Hematopoietic multipotent progenitor cell treated with erythropoietin and hydrocortisone succinate and interleukin-3 and kit ligand, for 8 days (in vitro differentiated cells): ENCODE results near the gene TMEM164.
A peak's percentile ranks its signal among the peaks of the same experiment; 100 is the strongest.

ENCODE experiments used
- DNase-seq: peaks from one replicate; pipeline ENCODE4 v3.0.0-alpha.2; 2015

Gene TMEM164

DNA sequence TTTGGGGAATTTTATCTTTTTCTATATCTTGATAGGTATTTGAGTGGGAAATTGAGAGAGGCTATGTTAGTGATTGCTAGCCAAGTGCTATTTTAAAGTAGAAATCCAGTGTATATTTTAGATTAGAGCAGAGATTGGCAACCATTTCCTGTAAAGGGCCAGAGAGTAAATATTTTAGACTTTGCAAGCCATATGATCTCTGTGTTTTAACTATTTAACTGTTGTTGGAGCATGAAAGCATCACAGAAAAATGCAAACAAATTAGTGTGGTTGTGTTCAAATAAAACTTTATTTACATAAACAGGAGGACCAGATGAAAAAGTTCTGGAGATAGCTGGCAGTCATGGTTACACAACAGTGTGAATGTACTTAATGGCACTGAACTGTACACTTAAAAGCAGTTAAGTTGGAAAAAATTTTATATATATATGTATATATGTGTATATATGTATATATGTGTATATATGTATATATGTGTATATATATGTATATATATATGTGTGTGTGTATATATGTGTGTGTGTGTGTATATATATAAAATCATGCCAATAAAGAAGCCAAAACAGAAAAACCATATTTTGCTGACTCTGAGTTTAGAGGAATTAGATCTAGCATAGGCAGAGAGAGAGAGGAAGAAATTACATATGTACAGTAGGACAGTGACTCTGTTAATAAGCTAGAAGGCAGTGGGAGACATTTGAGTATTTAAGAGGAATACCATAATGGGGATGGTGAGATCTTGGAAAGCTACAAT lies 83.4 kb downstream of the TMEM164 start:
- no peak for DNase-seq

DNA sequence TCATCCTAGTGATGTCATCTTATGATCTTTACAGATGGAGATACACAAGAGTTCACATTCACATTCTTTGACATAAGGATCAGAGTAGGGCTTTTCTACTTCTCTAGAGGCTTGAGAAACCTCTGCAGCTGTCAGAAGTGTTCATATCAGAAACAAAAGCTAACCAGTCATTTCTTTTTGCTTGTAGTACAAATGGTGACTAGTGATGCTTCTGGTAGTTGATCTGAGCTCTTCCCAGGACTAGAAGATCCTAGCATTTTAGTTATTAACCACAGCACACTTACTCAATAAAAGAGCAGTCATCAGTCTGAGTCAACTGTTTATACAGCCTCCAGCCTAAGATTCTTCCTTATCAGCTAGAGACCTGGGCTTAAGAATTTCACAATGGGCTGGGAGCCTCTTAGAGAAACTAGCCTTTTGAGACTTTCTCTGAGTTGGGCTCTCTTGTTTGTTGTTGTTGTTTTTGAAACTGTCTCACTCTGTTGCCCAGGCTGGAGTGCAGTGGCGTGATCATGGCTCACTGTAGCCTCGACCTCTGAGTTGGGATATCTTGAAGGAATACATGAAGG lies 84.1 kb downstream of the TMEM164 start:
- peak; percentile 54 for DNase-seq

DNA sequence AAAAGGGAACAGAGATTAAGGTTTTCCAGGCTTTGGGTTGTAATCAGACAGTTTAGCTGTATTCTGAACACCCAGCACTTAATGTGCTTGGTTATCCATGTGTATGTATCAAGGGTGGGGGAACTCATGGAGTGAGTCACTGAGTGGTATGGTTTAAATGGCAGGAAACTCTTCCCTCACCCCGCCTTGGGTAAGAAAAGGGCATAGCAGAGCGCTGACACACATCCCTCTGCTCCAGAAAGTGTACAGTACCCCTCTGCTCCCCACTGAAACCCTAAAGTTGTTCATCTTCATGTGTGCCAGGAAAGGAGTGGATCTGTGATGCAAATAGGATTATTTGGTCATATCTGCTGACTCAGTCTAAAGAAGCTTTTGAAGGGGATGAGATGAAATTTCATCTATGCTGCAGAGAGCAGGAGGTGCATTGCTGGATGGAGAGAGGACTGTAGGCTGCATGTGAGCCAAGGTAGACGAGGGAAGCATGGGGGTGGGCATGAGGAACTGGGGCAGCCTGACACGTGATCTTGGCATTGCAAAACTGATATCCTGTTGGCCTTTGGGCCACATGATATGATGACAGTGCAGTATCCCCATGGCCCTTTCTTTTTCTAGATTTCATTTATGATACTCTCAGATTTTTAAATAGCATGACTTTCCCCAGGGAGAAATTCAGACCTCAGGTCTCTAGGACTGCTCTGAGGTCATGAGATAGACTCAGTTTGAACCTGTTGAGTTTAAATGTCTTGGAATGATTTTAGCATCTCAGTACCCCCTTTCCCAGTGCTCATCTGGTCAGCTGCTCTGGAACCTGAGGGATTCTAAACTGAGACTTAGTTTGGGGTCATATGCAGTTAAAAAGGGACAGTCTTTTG lies 84.8 kb downstream of the TMEM164 start:
- DNase-seq, result peak; percentile 19

DNA sequence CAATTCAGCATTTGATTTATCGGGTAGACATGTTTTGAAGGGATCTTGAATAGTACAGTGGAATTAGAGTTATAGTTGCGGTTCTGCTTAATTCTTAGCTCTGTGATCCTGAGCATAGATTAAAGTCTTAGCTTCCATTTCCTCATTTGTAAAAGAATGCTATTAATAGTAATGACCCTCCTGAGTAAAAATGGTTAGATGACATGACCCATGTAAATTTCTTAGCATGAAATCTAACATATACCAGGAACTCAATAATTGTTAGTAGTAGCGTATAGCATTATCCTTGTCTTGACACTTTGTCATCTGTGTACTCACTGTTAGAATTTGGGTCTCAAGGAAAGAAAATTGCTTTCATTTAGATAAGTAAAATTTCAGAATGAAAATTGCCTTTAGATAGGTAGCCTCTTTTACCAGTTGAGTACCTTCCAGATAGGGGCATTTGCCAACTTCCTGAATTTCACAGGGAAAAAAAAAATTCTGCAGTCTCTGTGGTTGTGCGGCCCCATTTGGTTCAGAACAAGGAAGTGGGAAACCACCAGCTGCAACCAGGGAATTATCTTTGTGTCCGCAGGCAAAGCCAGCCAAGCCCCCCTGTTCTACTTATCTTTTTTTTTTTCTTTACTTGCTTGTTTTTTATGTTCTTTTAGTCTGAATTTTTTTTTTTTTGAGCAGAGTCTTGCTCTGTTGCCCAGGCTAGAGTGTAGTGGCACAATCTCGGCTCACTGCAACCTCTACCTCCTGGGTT lies 86.9 kb downstream of the TMEM164 start:
- peak; percentile 61 for DNase-seq

DNA sequence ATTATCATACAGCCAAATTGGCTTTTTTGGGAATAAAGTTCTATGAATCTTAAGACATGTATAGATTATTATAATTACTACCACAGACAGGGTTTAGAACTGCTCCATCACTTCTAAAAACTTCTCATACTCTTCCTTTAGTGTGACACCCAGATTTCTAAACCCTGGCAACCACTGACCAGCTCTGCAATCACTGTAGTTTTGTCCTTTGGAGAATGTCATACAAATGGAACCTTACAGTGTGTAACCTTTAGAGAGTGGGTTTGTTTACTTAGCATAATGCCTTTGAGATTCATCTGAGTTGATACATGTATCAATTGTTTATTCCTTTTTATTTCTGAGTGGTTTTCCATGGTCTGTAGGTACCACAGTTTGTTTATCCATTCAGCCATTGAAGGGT lies 95.0 kb downstream of the TMEM164 start:
- DNase-seq, result no peak

DNA sequence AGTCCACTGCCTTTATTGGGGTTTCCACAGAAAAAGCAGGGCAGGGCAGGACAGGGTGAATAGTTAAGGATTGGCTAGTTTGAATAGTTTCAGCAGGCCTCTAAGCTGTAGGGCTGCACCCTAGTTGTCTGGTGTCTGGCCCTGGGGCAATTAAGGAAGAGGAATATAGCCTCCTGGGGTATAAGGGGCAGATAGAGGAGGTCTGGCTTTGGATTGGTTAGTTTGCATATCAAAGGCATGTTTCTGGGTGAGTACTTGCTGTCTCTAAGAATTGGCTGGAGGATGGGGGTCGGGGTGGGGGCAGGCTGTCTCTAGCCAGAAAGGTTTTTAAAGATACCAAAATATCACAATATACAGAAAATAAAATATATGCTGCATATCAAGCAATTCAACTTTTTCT lies 100.4 kb downstream of the TMEM164 start:
- DNase-seq, result no peak

DNA sequence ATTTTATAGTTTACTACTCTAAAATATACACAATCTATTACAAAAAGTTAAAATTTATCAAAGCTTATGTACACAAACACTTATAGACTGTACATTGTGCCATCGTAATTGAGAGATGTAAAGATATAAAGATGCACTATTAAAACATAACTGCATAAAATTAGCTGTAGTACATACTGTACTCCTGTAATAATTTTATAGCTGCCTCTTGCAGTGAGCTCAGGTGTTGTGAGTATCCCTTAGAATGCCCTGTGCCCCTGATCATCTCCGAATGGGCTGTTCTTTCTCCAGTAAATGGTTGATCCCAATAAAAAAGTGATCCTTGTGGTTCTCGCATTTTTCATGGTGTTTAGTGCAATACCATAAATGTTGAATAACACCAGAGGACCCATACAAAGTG lies 101.2 kb downstream of the TMEM164 start:
- DNase-seq, result no peak

DNA sequence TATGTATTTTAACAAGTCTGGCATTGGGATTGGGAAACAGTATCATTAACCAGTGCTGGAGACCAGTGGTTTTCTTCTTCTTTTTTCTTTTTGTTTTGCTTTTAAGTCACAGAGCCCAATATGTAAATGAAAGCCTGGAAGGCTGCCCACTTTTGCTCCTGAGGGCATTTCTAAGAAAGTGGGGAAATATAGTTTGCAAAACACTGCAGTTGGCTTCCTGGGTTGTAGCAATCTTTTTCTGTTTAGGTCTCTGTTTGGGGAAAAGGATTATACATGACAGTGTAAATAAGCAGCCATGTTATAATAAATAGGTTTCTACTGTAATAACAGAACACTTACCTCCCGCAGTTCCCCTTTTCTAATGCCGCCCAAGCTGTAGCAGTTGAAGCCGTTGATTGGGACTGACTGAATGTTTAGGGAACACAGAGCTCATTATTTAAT lies 105.5 kb downstream of the TMEM164 start:
- DNase-seq, result peak; percentile 26

DNA sequence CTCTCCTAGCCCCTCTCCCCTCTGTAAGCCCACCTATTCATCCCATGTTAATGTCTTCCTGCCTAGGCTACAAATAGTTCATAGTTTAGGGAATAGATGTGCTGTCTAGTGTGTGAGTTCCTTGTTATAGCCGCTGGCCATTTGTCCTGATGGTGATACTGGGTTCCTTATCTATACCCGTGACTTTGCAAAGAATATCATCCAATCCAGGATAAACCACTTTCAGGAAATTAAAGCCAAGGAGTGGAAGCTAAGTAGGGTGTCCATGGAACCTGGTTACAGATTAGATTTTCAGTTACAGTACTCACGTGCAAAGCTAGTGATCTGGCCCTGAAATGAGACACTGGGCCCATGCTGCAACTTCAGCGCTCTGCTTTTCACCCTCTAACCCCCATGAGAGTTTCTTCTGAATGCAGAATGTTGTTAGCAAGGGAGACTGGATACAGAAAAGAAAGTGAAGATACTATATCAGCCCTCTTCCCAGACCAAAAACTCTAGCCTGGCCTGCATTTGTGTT lies 111.4 kb downstream of the TMEM164 start:
- DNase-seq, result peak; percentile 12

DNA sequence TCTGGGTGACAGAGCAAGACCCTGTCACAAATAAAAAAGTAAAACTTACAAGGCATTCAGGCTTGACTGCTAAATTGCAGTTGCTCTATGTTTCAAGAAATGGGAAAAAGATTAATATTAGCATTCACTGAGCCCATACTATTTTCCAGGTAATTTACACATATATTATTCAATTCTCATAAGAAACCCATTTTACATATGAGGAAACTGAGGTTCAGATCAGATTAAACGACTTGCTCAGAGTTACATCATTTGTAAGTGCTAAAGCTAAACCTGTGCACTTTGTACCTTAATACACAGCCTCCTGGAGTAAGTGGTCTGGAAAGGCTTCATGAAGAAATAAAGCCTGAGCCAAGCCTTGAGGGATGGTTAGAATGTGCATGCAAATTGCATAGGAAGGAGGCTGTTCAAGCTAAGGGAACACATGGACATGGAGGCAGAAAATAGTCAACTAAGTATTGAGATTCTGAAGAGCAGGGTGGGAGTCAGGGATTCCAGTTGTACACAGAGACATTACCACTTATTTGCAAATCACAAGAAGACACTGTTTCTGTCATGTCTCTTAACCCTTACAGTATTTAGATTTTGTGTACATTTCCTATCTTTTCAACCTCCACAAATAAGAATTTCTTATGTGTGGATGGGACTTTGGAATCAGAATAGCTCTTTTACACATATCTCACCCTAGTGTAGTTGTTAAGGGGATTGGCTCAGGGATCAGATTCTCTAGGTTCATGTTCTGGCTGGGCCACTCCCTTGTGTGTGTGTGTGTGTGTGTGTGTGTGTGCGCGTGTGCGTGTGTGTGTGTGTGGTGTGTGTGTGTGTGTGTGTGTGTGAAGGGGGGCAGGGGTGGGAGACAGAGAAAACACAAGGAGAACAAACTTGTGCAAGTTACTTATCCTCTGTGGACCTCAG lies 113.4 kb downstream of the TMEM164 start:
- no peak for DNase-seq

DNA sequence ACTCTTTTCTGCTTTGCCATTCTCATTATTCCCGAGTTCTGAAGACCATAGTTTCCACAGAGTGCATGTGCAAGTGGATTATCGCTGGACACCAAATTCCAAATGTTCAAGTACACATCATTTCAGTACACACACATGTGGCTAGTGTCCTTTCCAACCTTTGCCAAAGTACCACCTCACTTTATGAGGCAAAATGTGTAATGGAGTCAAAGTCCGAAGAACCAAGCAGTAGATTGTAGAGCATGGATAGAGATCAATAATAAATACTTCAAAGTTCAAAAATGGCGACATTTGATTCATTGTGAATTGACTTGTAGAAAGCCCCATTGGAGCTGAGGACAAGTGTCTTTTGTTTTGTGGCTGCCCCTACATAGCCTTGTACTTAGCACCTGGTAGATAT lies 115.6 kb downstream of the TMEM164 start:
- DNase-seq, result no peak

DNA sequence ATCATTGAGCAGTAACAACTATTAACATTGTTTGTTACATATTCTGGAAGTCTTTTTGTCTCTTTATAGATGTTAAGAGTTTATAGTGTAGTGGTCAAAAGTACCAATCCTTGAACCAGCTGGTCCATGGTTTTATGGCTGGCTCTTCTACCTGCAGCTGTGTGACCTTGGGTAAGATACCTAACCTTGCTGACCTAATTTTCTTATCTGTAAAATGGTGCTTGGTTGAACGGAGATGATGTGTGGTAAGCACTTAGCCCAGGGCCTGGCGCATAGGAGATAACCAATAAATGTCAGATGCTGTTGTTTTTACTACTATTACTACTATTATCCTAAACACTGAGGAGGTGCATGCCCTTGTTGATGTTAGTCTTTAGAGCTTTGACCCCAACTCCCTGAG lies 116.6 kb downstream of the TMEM164 start:
- DNase-seq, result peak; percentile 31

DNA sequence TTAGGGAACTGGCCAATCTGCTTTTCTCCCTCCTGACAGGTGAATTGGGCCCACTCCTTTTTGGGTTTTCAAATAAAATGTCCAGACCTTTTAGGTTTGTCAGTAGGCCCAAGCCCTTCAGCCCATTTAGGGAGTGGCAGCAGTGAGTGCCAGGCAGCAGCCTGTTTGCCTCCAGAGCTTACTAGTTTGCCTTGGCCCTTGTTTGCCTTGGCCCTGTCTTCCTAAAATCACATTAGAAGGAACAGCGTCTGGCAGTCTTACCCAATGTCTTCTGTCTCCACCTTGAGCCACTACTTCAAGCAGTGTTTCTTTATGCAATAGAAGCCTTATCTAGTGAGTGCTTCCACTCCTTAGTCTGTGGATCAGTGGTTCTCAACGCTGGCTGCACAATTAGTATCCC lies 117.1 kb downstream of the TMEM164 start:
- DNase-seq, result no peak

DNA sequence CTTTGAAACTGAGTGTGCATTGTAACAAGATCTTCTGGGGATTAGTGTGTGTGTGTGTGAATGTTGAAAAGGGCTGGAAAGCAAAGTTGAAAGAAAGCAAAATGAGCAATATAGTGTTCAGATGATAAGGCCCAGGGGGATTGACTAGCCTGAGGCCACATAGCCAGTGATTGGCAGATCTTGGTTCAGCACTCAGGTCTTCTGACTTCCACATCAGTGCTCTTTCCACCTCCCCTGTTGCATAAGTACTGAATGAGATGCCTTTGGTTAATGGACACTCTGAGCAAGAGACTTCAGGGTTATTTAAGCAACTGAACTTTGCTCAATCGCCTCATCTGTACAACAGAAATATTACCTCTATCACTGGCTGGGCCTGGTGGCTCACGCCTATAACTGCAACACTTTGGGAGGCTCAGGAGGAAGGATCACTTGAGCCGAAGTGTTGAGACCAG lies 120.4 kb downstream of the TMEM164 start:
- DNase-seq, result no peak

DNA sequence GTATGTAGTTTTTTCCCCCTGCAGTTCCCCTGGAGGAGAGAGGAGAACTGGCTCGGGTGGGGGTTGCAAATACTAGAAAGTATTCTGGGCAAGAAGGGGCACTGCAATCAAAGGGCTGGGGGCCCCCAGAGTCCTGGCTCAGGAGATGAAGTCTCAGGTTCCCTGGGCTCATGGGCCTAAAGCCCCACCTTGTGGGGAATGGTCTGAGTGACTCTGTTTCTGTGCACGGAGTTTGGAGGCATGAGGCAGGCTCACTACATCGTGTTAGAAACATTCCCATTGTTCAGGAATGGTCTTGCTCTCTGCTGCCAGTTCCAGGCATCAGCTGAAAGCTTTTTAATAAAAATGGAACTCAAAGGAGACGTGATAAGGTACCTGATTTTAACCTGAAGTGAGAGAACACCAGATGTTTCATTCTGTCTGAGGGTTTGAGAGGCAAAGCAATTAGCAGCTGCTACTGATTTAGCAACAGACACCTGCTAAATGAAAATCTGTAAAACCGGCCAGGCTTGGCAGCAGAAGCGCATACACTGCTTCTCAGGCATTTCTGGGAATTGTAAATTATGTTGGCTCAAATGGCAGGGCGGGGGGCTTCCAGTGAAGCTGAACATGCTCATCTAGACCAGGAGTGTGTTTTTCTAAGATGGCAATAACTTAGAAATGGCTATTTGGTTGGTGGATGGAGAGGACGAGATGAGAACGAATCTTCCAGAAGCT lies 122.7 kb downstream of the TMEM164 start:
- no peak for DNase-seq

DNA sequence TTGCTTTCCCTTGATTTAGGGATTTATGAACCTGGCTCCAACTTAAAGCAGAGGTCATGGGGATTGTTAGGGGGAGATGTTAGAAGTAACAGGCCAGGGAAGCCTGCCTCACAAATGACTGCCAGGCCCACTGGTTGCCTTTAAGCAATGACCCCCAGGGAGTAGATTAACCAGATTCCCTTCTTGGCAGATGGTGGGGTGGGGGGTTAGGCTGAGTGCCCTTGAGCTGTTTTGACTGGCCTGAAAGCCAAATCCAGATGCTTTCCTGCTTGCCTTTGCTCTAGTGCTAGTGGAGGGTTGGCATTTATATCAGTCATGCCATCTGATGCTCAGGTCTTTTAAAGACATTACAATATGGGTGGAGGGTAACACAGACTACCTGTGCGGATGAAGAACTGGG lies 128.1 kb downstream of the TMEM164 start:
- DNase-seq, result no peak

DNA sequence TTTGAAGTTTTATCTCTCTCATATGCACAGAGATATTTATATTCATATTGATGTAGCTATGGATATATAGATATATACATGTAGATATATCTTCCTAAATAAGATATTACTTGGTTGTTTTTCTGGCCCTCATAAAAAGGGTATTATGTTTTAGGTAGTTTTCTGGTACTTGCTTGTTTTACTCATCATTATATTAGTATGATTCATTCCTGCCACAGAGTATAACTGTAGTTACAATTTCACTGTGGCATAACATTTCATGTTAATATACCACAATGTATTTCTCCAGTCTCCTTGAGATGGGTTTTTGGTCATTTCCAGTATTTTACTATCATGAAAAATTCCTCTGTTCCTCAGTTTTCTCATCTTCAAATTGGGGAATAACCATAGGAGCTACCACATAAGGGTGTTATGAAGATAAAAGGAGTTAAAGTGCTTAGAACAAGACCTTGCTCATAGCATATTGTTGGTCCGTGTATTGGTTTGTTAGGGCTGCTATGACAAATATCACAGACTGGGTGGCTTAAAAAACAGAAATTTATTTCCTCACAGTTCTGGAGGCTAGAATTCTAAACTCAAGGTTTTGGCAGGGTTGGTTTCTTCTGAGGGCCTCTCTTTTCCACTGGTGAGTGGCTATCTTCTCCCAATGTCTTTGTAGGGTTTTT lies 129.7 kb downstream of the TMEM164 start:
- no peak for DNase-seq

DNA sequence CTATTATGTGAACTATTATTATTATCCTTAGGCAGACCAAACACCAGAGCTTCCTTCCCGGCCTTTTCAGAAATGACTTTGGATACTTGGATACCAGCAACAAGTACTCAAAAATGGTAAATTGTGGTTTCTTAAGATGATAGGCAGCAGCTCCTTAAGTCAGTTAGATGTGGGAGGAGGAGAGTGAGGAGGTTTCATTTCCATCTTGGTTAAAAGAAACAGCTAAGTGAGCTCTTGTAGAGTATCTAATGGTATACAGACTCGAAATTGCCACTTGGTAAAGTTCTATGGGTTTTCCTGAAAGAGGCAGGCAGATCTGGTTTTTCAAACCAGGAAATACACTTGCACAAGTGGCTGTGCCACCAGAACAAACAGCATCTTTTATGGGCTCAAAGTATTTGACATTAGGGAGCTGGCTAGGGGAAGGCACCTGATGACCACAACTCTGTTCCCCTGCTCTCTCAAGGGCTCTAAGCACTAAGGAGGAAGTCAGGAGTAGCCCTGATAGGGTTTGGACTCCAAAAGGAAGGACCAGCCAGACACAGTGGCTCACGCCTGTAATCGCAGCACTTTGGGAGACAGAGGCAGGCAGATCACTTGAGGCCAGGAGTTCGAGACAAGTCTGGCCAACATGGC lies 130.9 kb downstream of the TMEM164 start:
- no peak for DNase-seq

DNA sequence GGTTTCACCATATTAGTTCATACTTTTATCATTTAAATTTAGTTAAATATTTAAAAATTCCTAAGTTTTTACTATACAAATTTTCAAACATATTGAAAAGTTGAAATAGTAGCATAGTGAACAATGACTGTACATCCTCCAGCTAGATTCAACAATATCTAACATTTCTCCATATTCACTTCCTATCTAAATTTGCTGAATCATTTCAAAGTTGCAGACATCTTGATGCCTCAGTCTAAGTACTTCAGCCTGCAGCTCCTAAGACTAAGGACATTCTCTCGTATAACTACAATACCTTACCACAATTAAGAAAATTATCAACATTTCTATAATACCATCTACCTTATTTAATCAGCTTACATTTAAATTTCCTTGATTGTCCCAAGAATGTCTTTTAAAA lies 132.7 kb downstream of the TMEM164 start:
- peak; percentile 35 for DNase-seq

DNA sequence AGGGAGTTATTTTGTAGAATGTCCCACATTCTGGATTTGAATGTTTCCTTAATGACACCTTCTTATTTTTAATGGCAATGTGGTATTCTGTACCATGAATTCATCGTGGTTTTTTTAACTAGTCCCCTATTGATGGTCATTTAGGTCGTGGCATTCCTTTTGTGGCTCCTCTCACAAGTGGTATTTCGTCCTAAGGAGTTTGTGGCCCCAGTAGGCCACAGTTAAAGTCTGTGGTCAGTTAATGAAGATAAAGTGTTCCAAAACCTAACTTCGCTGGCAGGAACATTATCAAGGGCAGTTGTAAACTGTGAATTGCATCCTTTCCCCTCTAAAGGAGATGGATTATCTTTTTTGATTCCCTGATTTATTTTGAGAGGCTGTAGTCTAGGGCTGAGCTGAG lies 133.2 kb downstream of the TMEM164 start:
- DNase-seq, result no peak
